ENCODE data around the gene RDH11. TPM values are rescaled to one million over a fixed set of nuclear protein-coding genes. Genes with fewer than 3 reads are reported as not detected.

RDH11 gene
- total and polyA plus RNA-seq, 12 donors = 9.6 to 22.3 (median 15.6) TPM

DNA sequence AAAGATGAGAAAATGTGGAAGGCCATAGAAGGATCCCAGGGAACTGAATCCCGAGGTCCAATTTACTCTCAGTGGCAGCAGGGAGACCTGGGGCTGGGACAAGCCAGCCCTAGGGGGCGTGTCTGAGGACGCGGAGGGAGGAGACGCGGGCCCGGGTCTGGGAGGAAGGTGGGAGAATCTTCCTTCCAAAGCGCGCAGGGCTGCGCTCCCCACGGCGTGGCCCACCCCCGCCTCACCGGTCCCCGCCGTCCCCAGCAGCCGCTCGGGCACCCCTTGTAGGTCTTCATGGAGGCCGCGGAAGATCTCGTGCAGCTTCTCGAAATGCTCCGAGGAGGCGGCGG, 21.5 kb downstream of the RDH11 start:
- Histone ChIP-seq H3K9me3 (no peaks in the 10 kb centered on the region), H3K4me1 (peaks cover 7 to 34% (median 24%) of the 10 kb centered on the region in 9 donors), H3K27me3 (no peaks in the 10 kb centered on the region), H3K36me3 (peaks cover 0 to 19% (median 9%) of the 10 kb centered on the region in 9 donors), H3K4me3 (peak overlapping the region; percentile 79 to 99 (median 95)), H3K27ac (peak overlapping the region; percentile 96 to 100 (median 100))
- WGBS, 2 donors = 0 to 1% methylated on average over 24 to 25 of the region's 25 CpGs
- TF ChIP-seq, protein P1, sequence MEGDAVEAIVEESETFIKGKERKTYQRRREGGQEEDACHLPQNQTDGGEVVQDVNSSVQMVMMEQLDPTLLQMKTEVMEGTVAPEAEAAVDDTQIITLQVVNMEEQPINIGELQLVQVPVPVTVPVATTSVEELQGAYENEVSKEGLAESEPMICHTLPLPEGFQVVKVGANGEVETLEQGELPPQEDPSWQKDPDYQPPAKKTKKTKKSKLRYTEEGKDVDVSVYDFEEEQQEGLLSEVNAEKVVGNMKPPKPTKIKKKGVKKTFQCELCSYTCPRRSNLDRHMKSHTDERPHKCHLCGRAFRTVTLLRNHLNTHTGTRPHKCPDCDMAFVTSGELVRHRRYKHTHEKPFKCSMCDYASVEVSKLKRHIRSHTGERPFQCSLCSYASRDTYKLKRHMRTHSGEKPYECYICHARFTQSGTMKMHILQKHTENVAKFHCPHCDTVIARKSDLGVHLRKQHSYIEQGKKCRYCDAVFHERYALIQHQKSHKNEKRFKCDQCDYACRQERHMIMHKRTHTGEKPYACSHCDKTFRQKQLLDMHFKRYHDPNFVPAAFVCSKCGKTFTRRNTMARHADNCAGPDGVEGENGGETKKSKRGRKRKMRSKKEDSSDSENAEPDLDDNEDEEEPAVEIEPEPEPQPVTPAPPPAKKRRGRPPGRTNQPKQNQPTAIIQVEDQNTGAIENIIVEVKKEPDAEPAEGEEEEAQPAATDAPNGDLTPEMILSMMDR (IDR thresholded peaks at IDR 0.05) = peak in 6 of 9 donors; percentile 38 to 64 (median 44)
- ATAC-seq (peak; percentile 85 to 92 (median 87)), DNase-seq (peak; percentile 74 to 76)
- intact Hi-C loops (cut with DNase I) = loop anchor here in 1 of 10 donors (2.0 to 5.0 kb wide), 2 partner anchors 21 to 72 kb away; partner anchors contain the start of genes PIGH and RDH11

DNA sequence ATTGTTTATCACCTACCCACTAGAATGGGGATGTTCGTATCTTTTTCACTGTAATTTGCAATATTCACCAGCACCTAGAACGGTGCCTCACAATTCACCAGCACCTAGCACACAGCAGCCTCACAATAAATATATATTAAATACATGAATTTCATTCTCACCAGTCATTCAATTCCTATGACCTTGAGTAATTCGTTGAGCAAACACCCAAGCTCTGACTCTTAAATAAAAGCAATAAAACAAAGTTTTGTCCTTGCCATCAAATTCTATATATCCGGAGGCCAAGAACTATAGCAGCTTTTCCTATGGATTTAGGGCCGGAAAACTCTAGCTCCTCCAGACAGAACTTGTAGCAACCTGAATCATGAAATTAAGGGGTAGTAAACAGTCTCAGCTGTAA, 22.1 kb downstream of the RDH11 start:
- 40 to 44% methylated on average over 5 of the region's 5 CpGs for WGBS, 2 donors
- no peak for ATAC-seq
- Histone ChIP-seq H3K36me3 (peaks cover 0 to 14% (median 9%) of the 10 kb centered on the region in 9 donors), H3K9me3 (no peaks in the 10 kb centered on the region), H3K27ac (peak overlapping the region in 6 of 10 donors; percentile 96 to 100 (median 99)), H3K4me1 (peaks cover 7 to 34% (median 24%) of the 10 kb centered on the region in 9 donors), H3K4me3 (peak overlapping the region; percentile 79 to 99 (median 95)), H3K27me3 (no peaks in the 10 kb centered on the region)
- DNase-seq = no peak
- intact Hi-C loops (cut with DNase I) = loop anchor here in 1 of 10 donors (5.0 kb wide), 1 partner anchor 71 kb away; the partner anchor contains the start of gene PIGH
- TF ChIP-seq, protein P1 (IDR thresholded peaks at IDR 0.05) = no peak

DNA sequence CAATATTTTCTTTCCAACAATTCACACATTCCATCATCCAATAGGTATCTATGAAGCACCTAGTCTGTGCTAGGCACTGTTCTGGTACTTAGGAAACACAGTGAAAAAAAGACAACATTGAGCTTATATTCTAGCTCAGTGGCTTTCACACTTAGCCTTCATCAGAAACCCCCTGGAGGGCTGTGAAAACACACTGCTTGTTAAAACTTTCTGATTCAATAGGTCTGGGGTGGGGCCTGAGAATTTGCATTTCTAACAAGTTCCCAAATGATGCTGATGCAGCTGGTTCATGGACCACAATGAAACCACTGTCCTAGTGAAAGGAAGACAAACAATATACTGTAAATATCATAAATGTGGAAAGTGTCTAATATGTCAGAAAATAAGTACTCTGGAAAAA, 27.0 kb downstream of the RDH11 start:
- Histone ChIP-seq H3K4me3 (no peak overlapping the region), H3K4me1 (peaks cover 7 to 35% (median 20%) of the 10 kb centered on the region in 9 donors), H3K9me3 (no peaks in the 10 kb centered on the region), H3K36me3 (no peaks in the 10 kb centered on the region), H3K27me3 (no peaks in the 10 kb centered on the region), H3K27ac (no peak overlapping the region)
- DNase-seq = no peak
- intact Hi-C loops (cut with DNase I) = loop anchor here in 5 of 10 donors (2.0 to 5.0 kb wide), 3 partner anchors 50 to 56 kb away; partner anchors contain the start of gene ARG2 (in 4 of the 5)
- ATAC-seq = no peak
- TF ChIP-seq, protein P1 (IDR thresholded peaks at IDR 0.05) = no peak

DNA sequence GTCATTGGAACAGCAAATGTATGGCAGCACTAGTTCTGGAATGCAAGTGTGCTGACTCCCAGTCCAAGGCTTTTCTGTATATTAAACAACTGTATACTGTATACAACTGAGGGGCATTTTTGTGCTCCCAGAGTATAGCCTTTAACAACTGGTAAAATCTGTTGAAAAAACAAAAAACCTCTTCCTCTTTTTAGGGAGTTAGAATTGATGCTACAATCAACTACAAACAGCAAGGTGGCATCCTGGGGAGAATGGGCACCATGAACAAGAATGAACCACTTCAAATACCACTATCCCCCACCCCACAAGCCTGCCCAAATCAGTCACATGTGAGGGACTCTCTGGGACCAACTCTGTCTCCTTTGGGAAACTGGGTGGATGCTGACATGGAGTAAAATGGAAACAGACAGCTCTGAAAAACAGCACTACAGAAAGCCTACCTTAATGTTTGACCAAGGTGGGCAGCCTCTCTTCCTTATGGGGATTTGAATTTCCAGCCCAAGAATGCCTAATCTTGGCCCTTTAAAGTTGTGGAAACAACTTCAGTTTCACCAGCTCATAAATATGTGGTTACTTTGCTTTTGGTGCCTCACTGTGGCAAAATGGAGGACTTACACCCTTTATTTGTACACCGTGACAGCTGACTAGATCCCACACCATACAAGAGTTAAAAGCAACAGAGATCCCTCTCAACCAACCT, 28.7 kb downstream of the RDH11 start:
- Histone ChIP-seq H3K4me1 (peaks cover 0 to 21% (median 4%) of the 10 kb centered on the region in 9 donors), H3K9me3 (no peaks in the 10 kb centered on the region), H3K36me3 (peaks cover 0 to 4% (median 0%) of the 10 kb centered on the region in 9 donors), H3K27ac (no peak overlapping the region), H3K4me3 (no peak overlapping the region), H3K27me3 (no peaks in the 10 kb centered on the region)
- DNase-seq (peak in 1 of 2 donors; percentile 19), ATAC-seq (peak; percentile 61 to 85 (median 66))
- WGBS, 2 donors = 12 to 17% methylated on average over 1 of the region's 1 CpG
- TF ChIP-seq, protein P1 (IDR thresholded peaks at IDR 0.05) = peak in 8 of 9 donors; percentile 29 to 71 (median 61)
- intact Hi-C loops (cut with DNase I) = loop anchor here in 8 of 10 donors (1.0 to 5.0 kb wide), 4 partner anchors 48 to 55 kb away; partner anchors contain the start of gene ARG2 (in 6 of the 8)
